Mesendoderm (in vitro differentiated cells): ENCODE results near the gene RNMT.
"Not testable (repeated sequence)": the region's sequence is repeated elsewhere in the genome, so short reads cannot be mapped to it uniquely, and the experiment has no call there.

Experiments
- DNase-seq: peaks from one replicate; pipeline ENCODE4 v3.0.0; 2013
- H2AK5ac ChIP-seq: 2 replicates; pipeline ENCODE4 v1.6.1; 2013; ENCODE audit warnings: low read length, inconsistent platforms
- H2BK120ac ChIP-seq: 2 replicates; pipeline ENCODE4 v1.6.1; 2013; ENCODE audit warnings: low read depth, mild to moderate bottlenecking, low read length, moderate library complexity, mixed read lengths
- H2BK15ac ChIP-seq: replicated peaks from 2 replicates; pipeline ENCODE4 v1.6.1; 2013; ENCODE audit warnings: low read depth, mild to moderate bottlenecking, moderate library complexity
- H2BK5ac ChIP-seq: 2 replicates; pipeline ENCODE4 v1.6.1; 2013; ENCODE audit warnings: low read length, inconsistent platforms
- H3K18ac ChIP-seq: 2 replicates; pipeline ENCODE4 v1.6.1; 2013; ENCODE audit warnings: mild to moderate bottlenecking, low read length, mixed read lengths
- H3K23ac ChIP-seq: one replicate; pipeline ENCODE4 v1.6.1; 2013; ENCODE audit warnings: low read length
- H3K27ac ChIP-seq: 2 replicates; pipeline ENCODE4 v1.5.1; 2013; ENCODE audit warnings: low read depth, mild to moderate bottlenecking, inconsistent platforms, low read length, moderate library complexity
- H3K27me3 ChIP-seq: 2 replicates; pipeline ENCODE4 v1.6.1; 2013; ENCODE audit warnings: low read length, control low read depth, mild to moderate bottlenecking, inconsistent platforms; ENCODE audit not compliant: insufficient read depth, poor library complexity
- H3K36me3 ChIP-seq: 2 replicates; pipeline ENCODE4 v1.6.1; 2013; ENCODE audit warnings: low read length, inconsistent platforms; ENCODE audit not compliant: control insufficient read depth, insufficient read depth
- H3K4ac ChIP-seq: one replicate; pipeline ENCODE4 v1.6.1; 2013; ENCODE audit warnings: low read depth, mild to moderate bottlenecking, low read length, moderate library complexity
- H3K4me1 ChIP-seq: 2 replicates; pipeline ENCODE4 v1.6.1; 2013; ENCODE audit warnings: low read depth, low read length, inconsistent platforms; ENCODE audit not compliant: control insufficient read depth
- H3K4me2 ChIP-seq: 2 replicates; pipeline ENCODE4 v1.6.1; 2013; ENCODE audit warnings: low read length
- H3K4me3 ChIP-seq: 2 replicates; pipeline ENCODE4 v1.5.1; 2013; ENCODE audit warnings: mild to moderate bottlenecking, low read length
- H3K56ac ChIP-seq: one replicate; pipeline ENCODE4 v1.6.1; 2013; ENCODE audit warnings: low read length
- H3K79me1 ChIP-seq: 2 replicates; pipeline ENCODE4 v1.6.1; 2013; ENCODE audit warnings: low read length, inconsistent platforms
- H3K79me2 ChIP-seq: 2 replicates; pipeline ENCODE4 v1.6.1; 2013; ENCODE audit warnings: mild to moderate bottlenecking, low read length; ENCODE audit not compliant: control insufficient read depth, insufficient read depth
- H3K9ac ChIP-seq: 2 replicates; pipeline ENCODE4 v1.6.1; 2013; ENCODE audit warnings: low read length, inconsistent platforms
- H4K5ac ChIP-seq: one replicate; pipeline ENCODE4 v1.6.1; 2013; ENCODE audit warnings: low read length
- H4K8ac ChIP-seq: one replicate; pipeline ENCODE4 v1.6.1; 2013; ENCODE audit warnings: low read depth, mild to moderate bottlenecking, control low read depth, low read length, moderate library complexity
- WGBS: extraction: QIAGEN DNeasy Blood & Tissue Kit; methylation state at CpG from one replicate; pipeline ENCODE4 v1.1.7; 2013; ENCODE audit warnings: low lambda C conversion rate, missing lambda C conversion rate; ENCODE audit not compliant: insufficient coverage; ENCODE audit errors: extremely low coverage; 5-methylcytosine and 5-hydroxymethylcytosine counted together

Gene RNMT

GRCh38 chr18:13735681-13736080, 9.2 kb downstream of the RNMT start:
- H3K4me3 ChIP-seq: no peak overlapping the region
- H4K5ac ChIP-seq: no peak overlapping the region
- H3K4me1 ChIP-seq: no peaks in the 10 kb centered on the region
- H3K27ac ChIP-seq: no peak overlapping the region
- H3K23ac ChIP-seq: no peak overlapping the region
- no peak overlapping the region for H3K4ac ChIP-seq
- DNase-seq: no peak
- no peak overlapping the region for H3K18ac ChIP-seq
- H2BK120ac ChIP-seq: no peak overlapping the region
- no peaks in the 10 kb centered on the region for H3K36me3 ChIP-seq
- peaks cover under 1% of the 10 kb centered on the region for H3K79me1 ChIP-seq
- no peak overlapping the region for H3K4me2 ChIP-seq
- no CpG with 5 or more reads among the region's 2 CpGs for WGBS
- H2AK5ac ChIP-seq: no peak overlapping the region
- H3K56ac ChIP-seq: no peak overlapping the region
- H4K8ac ChIP-seq: no peak overlapping the region
- no peaks in the 10 kb centered on the region for H3K27me3 ChIP-seq
- H3K79me2 ChIP-seq: peaks cover under 1% of the 10 kb centered on the region
- H3K9ac ChIP-seq: no peak overlapping the region
- no peak overlapping the region for H2BK5ac ChIP-seq
- H2BK15ac ChIP-seq: no peak overlapping the region

- Histone ChIP-seq H3K4me3 (no peak overlapping the region), H4K5ac (no peak overlapping the region), H3K4me2 (no peak overlapping the region), H3K9ac (no peak overlapping the region), H3K23ac (no peak overlapping the region), H3K4me1 (no peaks in the 10 kb centered on the region), H3K4ac (no peak overlapping the region), H2BK15ac (no peak overlapping the region), H3K79me1 (no peaks in the 10 kb centered on the region), H4K8ac (no peak overlapping the region), H3K18ac (no peak overlapping the region), H3K36me3 (peaks cover 5% of the 10 kb centered on the region), H3K27ac (no peak overlapping the region), H2BK120ac (no peak overlapping the region), H3K27me3 (no peaks in the 10 kb centered on the region), H2BK5ac (no peak overlapping the region), H2AK5ac (no peak overlapping the region), H3K56ac (no peak overlapping the region), H3K79me2 (no peaks in the 10 kb centered on the region)
- no peak for DNase-seq
- no CpG with 5 or more reads among the region's 3 CpGs for WGBS
Measured at GRCh38 chr18:13745696-13746095, 19.2 kb downstream of the RNMT start.

- H3K27me3 ChIP-seq: no peaks in the 10 kb centered on the region
- H2BK120ac ChIP-seq: no peak overlapping the region
- H4K5ac ChIP-seq: no peak overlapping the region
- no peaks in the 10 kb centered on the region for H3K79me1 ChIP-seq
- no peak overlapping the region for H3K56ac ChIP-seq
- no peaks in the 10 kb centered on the region for H3K79me2 ChIP-seq
- no CpG with 5 or more reads among the region's 3 CpGs for WGBS
- no peak overlapping the region for H3K23ac ChIP-seq
- no peak for DNase-seq
- H3K4ac ChIP-seq: no peak overlapping the region
- peaks cover 5% of the 10 kb centered on the region for H3K36me3 ChIP-seq
- H3K18ac ChIP-seq: no peak overlapping the region
- H4K8ac ChIP-seq: no peak overlapping the region
- H3K4me2 ChIP-seq: no peak overlapping the region
- no peak overlapping the region for H2AK5ac ChIP-seq
- no peak overlapping the region for H3K4me3 ChIP-seq
- no peak overlapping the region for H2BK15ac ChIP-seq
- no peak overlapping the region for H3K27ac ChIP-seq
- H2BK5ac ChIP-seq: no peak overlapping the region
- no peaks in the 10 kb centered on the region for H3K4me1 ChIP-seq
- H3K9ac ChIP-seq: no peak overlapping the region
Measured at GRCh38 chr18:13746633-13747032, 20.2 kb downstream of the RNMT start.

- not testable (repeated sequence) for H3K79me2 ChIP-seq, H2BK120ac ChIP-seq, H3K4me3 ChIP-seq, H3K4me1 ChIP-seq, H3K4ac ChIP-seq, H2BK15ac ChIP-seq, H3K56ac ChIP-seq, H2BK5ac ChIP-seq, H4K8ac ChIP-seq, H3K27ac ChIP-seq, H4K5ac ChIP-seq, H3K23ac ChIP-seq, H3K79me1 ChIP-seq, DNase-seq, H3K9ac ChIP-seq, H2AK5ac ChIP-seq, H3K18ac ChIP-seq, H3K4me2 ChIP-seq, H3K36me3 ChIP-seq, H3K27me3 ChIP-seq
- no CpG with 5 or more reads among the region's 3 CpGs for WGBS
Measured at GRCh38 chr18:13751599-13751998, 25.1 kb downstream of the RNMT start.

DNA sequence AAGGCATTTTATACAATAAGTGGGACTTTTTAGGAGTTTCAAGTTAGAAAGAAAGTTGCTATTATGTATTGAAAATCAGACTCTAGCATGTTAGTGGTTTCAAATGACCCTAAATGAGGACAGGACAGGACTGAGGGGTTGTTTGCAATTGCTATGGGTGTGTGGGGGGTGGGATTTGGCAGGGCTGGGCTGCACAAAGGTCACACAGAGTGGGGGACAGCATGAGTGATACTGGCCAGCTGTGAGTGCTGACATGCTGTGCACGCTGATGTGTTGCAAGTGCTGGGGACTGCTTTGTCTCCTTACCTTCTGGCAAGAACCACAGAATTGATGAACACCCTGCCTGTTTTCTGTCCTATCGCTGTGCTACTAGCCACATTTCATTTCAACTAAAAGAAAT, 29.8 kb downstream of the RNMT start:
- no peak overlapping the region for H3K56ac ChIP-seq
- H3K4me2 ChIP-seq: no peak overlapping the region
- no peak overlapping the region for H3K23ac ChIP-seq
- DNase-seq: no peak
- H4K8ac ChIP-seq: no peak overlapping the region
- H3K36me3 ChIP-seq: peaks cover 3% of the 10 kb centered on the region
- no peak overlapping the region for H2BK15ac ChIP-seq
- no peak overlapping the region for H2BK120ac ChIP-seq
- H3K4ac ChIP-seq: no peak overlapping the region
- WGBS: no CpG with 5 or more reads among the region's 2 CpGs
- no peaks in the 10 kb centered on the region for H3K4me1 ChIP-seq
- no peaks in the 10 kb centered on the region for H3K27me3 ChIP-seq
- H3K79me1 ChIP-seq: no peaks in the 10 kb centered on the region
- H3K79me2 ChIP-seq: no peaks in the 10 kb centered on the region
- no peak overlapping the region for H3K27ac ChIP-seq
- H2BK5ac ChIP-seq: no peak overlapping the region
- no peak overlapping the region for H3K18ac ChIP-seq
- H3K9ac ChIP-seq: no peak overlapping the region
- no peak overlapping the region for H4K5ac ChIP-seq
- H3K4me3 ChIP-seq: no peak overlapping the region
- no peak overlapping the region for H2AK5ac ChIP-seq

DNA sequence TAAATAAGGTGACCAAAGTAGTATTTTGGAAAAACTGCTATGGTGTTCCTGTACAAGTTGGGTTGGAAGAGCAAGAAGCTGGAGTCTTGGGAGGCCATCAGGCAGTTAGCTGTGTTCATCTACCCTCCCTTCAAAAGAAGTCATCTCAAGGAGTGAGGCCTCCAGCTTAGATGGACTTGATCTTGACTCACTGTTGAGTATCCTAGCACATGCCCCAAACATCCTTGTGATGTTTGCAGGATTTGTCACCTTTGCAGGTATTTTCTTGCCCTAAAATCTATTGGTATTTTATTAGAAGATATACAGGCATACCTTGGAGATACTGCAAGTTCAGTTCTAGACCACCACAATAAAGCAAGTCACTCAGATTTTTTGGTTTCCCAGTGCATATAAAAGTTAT, 30.2 kb downstream of the RNMT start:
- H3K18ac ChIP-seq: no peak overlapping the region
- no peak overlapping the region for H2BK15ac ChIP-seq
- H3K4me2 ChIP-seq: no peak overlapping the region
- no peak overlapping the region for H2AK5ac ChIP-seq
- H3K4me3 ChIP-seq: no peak overlapping the region
- H3K27ac ChIP-seq: no peak overlapping the region
- H2BK120ac ChIP-seq: no peak overlapping the region
- no peak overlapping the region for H3K4ac ChIP-seq
- H3K79me2 ChIP-seq: no peaks in the 10 kb centered on the region
- no peaks in the 10 kb centered on the region for H3K4me1 ChIP-seq
- H3K27me3 ChIP-seq: no peaks in the 10 kb centered on the region
- H3K56ac ChIP-seq: no peak overlapping the region
- no peak overlapping the region for H3K9ac ChIP-seq
- DNase-seq: no peak
- no peak overlapping the region for H4K8ac ChIP-seq
- no peak overlapping the region for H2BK5ac ChIP-seq
- H3K23ac ChIP-seq: no peak overlapping the region
- H3K36me3 ChIP-seq: peaks cover 3% of the 10 kb centered on the region
- no peaks in the 10 kb centered on the region for H3K79me1 ChIP-seq
- no peak overlapping the region for H4K5ac ChIP-seq
